Measurements from ENCODE around the gene TRAF7.

- TF ChIP-seq ZNF274 (CRISPR knock-in tag; IDR thresholded peaks at IDR 0.05), result no peak
- no peak for TF ChIP-seq U2AF2 (IDR thresholded peaks at IDR 0.05; ENCODE audit: low read depth, low read length)
- TF ChIP-seq CHCHD3 (CRISPR knock-in tag; IDR thresholded peaks at IDR 0.05), result no peak
- no peak for TF ChIP-seq ELF1 (CRISPR knock-in tag; IDR thresholded peaks at IDR 0.05)
- TF ChIP-seq ELF3 (CRISPR knock-in tag; IDR thresholded peaks at IDR 0.05), result no peak
- no peak for TF ChIP-seq PLRG1 (conservative IDR thresholded peaks at IDR 0.05)
- TF ChIP-seq JARID2 (CRISPR knock-in tag; IDR thresholded peaks at IDR 0.05; ENCODE audit: insufficient replicate concordance), result no peak
Observed at GRCh38 chr16:2211923-2212347, 56.4 kb downstream of the TRAF7 start.
